ENCODE results near the gene NACC2.

DNA sequence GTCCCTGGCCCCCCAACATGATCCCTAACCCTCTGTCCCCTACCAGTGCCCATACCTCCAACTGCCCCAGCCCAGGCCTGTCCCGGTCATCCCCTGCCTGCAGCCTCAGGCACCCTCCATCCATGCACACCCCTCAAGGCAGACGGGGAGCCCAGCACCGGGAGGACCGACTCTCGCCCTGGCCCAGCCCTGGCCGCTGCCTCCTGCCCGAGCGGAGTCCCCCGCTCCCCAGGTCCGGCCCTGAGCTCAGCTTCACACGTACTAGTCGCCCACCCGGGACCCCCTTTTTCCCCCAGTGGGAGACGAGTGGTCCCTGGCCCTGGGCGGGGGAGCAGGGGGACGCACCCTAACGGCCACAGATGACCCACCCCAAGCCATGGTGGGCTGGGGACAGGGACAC lies 84.9 kb downstream of the NACC2 start:
- no peak for TF ChIP-seq POLR2A (IDR thresholded peaks at IDR 0.05; ENCODE audit: low read length)
- TF ChIP-seq GATA1 (IDR thresholded peaks at IDR 0.05; ENCODE audit: low read depth, low read length), result no peak

All from erythroblast (primary cell).